B cell (primary cell): Measurements from ENCODE around the gene LARGE1. TPM values are rescaled to one million over a fixed set of nuclear protein-coding genes. Genes with fewer than 3 reads are reported as not detected.

Experiments
- ATAC-seq: fragments of 200-7000 bp; cut with Tn5 transposase; one replicate; pipeline ENCODE4 v1.10.0; 2021; ENCODE audit warnings: low read depth, mild to moderate bottlenecking, moderate number of reproducible peaks, moderate library complexity
- CTCF ChIA-PET: fragments of 350-600 bp; sonication (Branson Sonifier 250); formaldehyde crosslinking; loops from one replicate; lab custom pipeline; 2021; ENCODE audit warnings: antibody characterized with exemption, inconsistent platforms; lab: Charles Lee
- POLR2A ChIA-PET: fragments of 350-600 bp; sonication (Branson Sonifier 250); formaldehyde crosslinking; loops from one replicate; lab custom pipeline; 2021; ENCODE audit warnings: antibody characterized with exemption; lab: Charles Lee
- DNase-seq: peaks from one replicate; pipeline ENCODE4 v3.0.0; 2013
- H2AFZ ChIP-seq: 2 replicates; pipeline ENCODE4 v1.6.1; 2012; ENCODE audit warnings: mild to moderate bottlenecking, low read depth, low read length; ENCODE audit not compliant: insufficient read depth, poor library complexity, severe bottlenecking
- H3K27ac ChIP-seq, 2 donors: 1 replicate in 1 of 2; 2 replicates in 1 of 2; pipeline ENCODE4 v1.5.1; 2012 to 2013; ENCODE audit warnings: low read length in 2 of 2, mild to moderate bottlenecking in 2 of 2, moderate library complexity in 1 of 2
- H3K27me3 ChIP-seq, 4 experiments: fragments of 200-600 bp in 1 of 4; sonication (generic) in 1 of 4; replicated peaks in 1 of 4; 1 replicate in 2 of 4; 2 replicates in 2 of 4; pipeline versions ENCODE4 v1.6.1 to v1.7.0; 2013 to 2016; ENCODE audit warnings: low read length in 3 of 4, mild to moderate bottlenecking in 2 of 4, mixed read lengths in 1 of 4, moderate library complexity in 1 of 4; ENCODE audit not compliant: insufficient read depth in 4 of 4, control insufficient read depth in 3 of 4; ENCODE audit errors: control extremely low read depth in 1 of 4
- H3K36me3 ChIP-seq, 2 experiments: replicated peaks in 1 of 2; 1 replicate in 1 of 2; 2 replicates in 1 of 2; pipeline versions ENCODE4 v1.6.1 to v1.7.1; 2013; ENCODE audit warnings: low read length in 1 of 2; ENCODE audit not compliant: insufficient read depth in 2 of 2, control insufficient read depth in 1 of 2; ENCODE audit errors: control extremely low read depth in 1 of 2, extremely low read depth in 1 of 2
- H3K4me1 ChIP-seq, 2 donors: fragments of 200-600 bp in 1 of 2; sonication (generic) in 1 of 2; 1 replicate in 1 of 2; 2 replicates in 1 of 2; pipeline versions ENCODE4 v1.5.1 to v1.6.1; 2013 to 2017; ENCODE audit warnings: low read length in 2 of 2; ENCODE audit not compliant: control insufficient read depth in 2 of 2, insufficient read depth in 2 of 2
- H3K4me2 ChIP-seq: replicated peaks from 2 replicates; pipeline ENCODE3; 2012; ENCODE audit warnings: mild to moderate bottlenecking, low read depth, low read length; ENCODE audit not compliant: poor library complexity, severe bottlenecking
- H3K4me3 ChIP-seq, 5 experiments: fragments of 200-600 bp in 1 of 5; sonication (generic) in 1 of 5; 1 replicate in 3 of 5; 2 replicates in 2 of 5; pipeline versions ENCODE4 v1.5.1 to v1.7.0; 2011 to 2016; ENCODE audit warnings: low read length in 4 of 5, mild to moderate bottlenecking in 4 of 5, low read depth in 2 of 5, control low read depth in 1 of 5, moderate library complexity in 1 of 5; ENCODE audit not compliant: insufficient read depth in 1 of 5; ENCODE audit errors: control extremely low read depth in 1 of 5, extremely low read depth in 1 of 5
- H3K79me2 ChIP-seq: fragments of 200-600 bp; sonication (generic); one replicate; pipeline ENCODE4 v1.6.0; 2016; ENCODE audit warnings: low read length; ENCODE audit not compliant: control insufficient read depth, insufficient read depth
- H3K9ac ChIP-seq: fragments of 200-600 bp; sonication (generic); 2 replicates; pipeline ENCODE4 v1.6.1; 2017; ENCODE audit warnings: mild to moderate bottlenecking, low read length, moderate library complexity
- H3K9me3 ChIP-seq, 3 donors: one replicate each; pipeline versions ENCODE4 v1.6.1 to v1.7.1; 2013; ENCODE audit warnings: low read length in 2 of 3; ENCODE audit not compliant: control insufficient read depth in 2 of 3, insufficient read depth in 1 of 3; ENCODE audit errors: control extremely low read depth in 1 of 3
- H4K20me1 ChIP-seq: 2 replicates; pipeline ENCODE4 v1.6.0; 2012; ENCODE audit warnings: mild to moderate bottlenecking, low read length; ENCODE audit not compliant: insufficient read depth, control insufficient read depth, poor library complexity, severe bottlenecking
- H3K27ac Mint-ChIP-seq: one replicate; pipeline ENCODE4 v1.8.0; 2021; ENCODE audit warnings: mixed read lengths
- H3K27me3 Mint-ChIP-seq: one replicate; pipeline ENCODE4 v1.8.0; 2021; ENCODE audit warnings: mixed read lengths
- H3K4me1 Mint-ChIP-seq: one replicate; pipeline ENCODE4 v1.8.0; 2021; ENCODE audit warnings: mixed read lengths
- H3K4me3 Mint-ChIP-seq: one replicate; pipeline ENCODE4 v1.8.0; 2021; ENCODE audit warnings: mixed read lengths
- H3K9me3 Mint-ChIP-seq: one replicate; pipeline ENCODE4 v1.8.0; 2022; ENCODE audit warnings: mixed read lengths; ENCODE audit not compliant: insufficient read depth
- EZH2 ChIP-seq: IDR thresholded peaks from 2 replicates; pipeline ENCODE4 v1.6.1; 2012; ENCODE audit warnings: borderline replicate concordance, low read depth, mild to moderate bottlenecking, moderate library complexity, low read length; ENCODE audit not compliant: insufficient read depth, poor library complexity, severe bottlenecking
- WGBS: methylation state at CpG from one replicate; pipeline ENCODE4 v1.1.5; 2013; ENCODE audit warnings: missing lambda C conversion rate; ENCODE audit not compliant: insufficient coverage; 5-methylcytosine and 5-hydroxymethylcytosine counted together
- intact Hi-C: fragments of 100-400 bp; cut with micrococcal nuclease; formaldehyde crosslinking; loops from one replicate; pipeline ENCODE4 v1.10.0; 2022
- polyA plus RNA-seq: library from polyadenylated mRNA; depleted of rRNA; stranded (reverse); fragments of >200 nt; gene quantifications from 2 replicates; pipeline ENCODE4 v1.2.3, GENCODE V29; 2012
- total RNA-seq, 2 donors: library from RNA; stranded (reverse); fragments of 120-200 nt in 1 of 2; gene quantifications; 1 replicate in 1 of 2; 2 replicates in 1 of 2; pipeline versions ENCODE4 v1.2.3 to v1.2.4, GENCODE V29; 2013 to 2022
- TF ChIP-seq, protein P1 (sequence below): fragments of 200-600 bp; IDR thresholded peaks from one replicate; pipeline ENCODE4 v1.8.0; 2022; ENCODE audit warnings: antibody characterized with exemption, mild to moderate bottlenecking

Gene LARGE1
- total and polyA plus RNA-seq, 2 donors (not counting 1 experiment from before 2014, with no cell fraction given), result 20.7 to 82.0 TPM

DNA sequence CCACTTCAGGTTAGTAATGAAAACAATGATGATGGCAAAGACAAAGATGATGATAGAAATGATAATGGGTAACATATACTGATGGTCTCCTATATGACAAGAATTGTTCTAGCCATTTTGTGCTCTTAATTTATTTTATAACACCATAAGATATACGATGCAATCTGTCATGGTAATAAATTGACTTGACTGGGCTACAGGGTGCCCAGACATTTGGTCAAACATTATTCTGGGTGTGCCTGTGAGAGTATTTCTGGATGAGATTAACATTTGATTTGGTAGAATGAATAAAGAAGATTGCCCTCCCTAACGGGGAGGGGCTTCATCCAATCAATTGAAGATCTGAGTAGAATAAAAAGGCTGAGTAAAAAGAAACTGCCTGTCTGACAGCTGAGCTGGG is 237.3 kb downstream of the LARGE1 start:
- Mint-ChIP-seq H3K27me3 (no peaks in the 10 kb centered on the region), H3K9me3 (no peaks in the 10 kb centered on the region), H3K4me1 (peaks cover 4% of the 10 kb centered on the region), H3K4me3 (no peak overlapping the region), H3K27ac (no peak overlapping the region)
- Histone ChIP-seq H3K79me2 (peaks cover 8% of the 10 kb centered on the region), H3K27me3 (no peaks in the 10 kb centered on the region), H2AFZ (no peak overlapping the region), H3K9ac (no peak overlapping the region), H3K4me1 (no peaks in the 10 kb centered on the region), H3K9me3 (peaks cover 0 to 3% (median 0%) of the 10 kb centered on the region in 3 donors), H3K27ac (no peak overlapping the region), H4K20me1 (peaks cover 51% of the 10 kb centered on the region), H3K36me3 (peaks cover 0 to 3% of the 10 kb centered on the region in 2 experiments), H3K4me3 (no peak overlapping the region), H3K4me2 (no peak overlapping the region)
- TF ChIP-seq, protein P1, sequence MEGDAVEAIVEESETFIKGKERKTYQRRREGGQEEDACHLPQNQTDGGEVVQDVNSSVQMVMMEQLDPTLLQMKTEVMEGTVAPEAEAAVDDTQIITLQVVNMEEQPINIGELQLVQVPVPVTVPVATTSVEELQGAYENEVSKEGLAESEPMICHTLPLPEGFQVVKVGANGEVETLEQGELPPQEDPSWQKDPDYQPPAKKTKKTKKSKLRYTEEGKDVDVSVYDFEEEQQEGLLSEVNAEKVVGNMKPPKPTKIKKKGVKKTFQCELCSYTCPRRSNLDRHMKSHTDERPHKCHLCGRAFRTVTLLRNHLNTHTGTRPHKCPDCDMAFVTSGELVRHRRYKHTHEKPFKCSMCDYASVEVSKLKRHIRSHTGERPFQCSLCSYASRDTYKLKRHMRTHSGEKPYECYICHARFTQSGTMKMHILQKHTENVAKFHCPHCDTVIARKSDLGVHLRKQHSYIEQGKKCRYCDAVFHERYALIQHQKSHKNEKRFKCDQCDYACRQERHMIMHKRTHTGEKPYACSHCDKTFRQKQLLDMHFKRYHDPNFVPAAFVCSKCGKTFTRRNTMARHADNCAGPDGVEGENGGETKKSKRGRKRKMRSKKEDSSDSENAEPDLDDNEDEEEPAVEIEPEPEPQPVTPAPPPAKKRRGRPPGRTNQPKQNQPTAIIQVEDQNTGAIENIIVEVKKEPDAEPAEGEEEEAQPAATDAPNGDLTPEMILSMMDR, result no peak
- TF ChIP-seq EZH2, result no peak
- no peak for ATAC-seq
- intact Hi-C loops, result no loop called here
- 67% methylated on average over 1 of the region's 2 CpGs for WGBS
- no peak for DNase-seq
- CTCF ChIA-PET, result no interaction called here
- POLR2A ChIA-PET, result no interaction called here

- no peaks in the 10 kb centered on the region for H3K27me3 Mint-ChIP-seq
- H3K27ac Mint-ChIP-seq, result no peak overlapping the region
- intact Hi-C loops, result no loop called here
- CTCF ChIA-PET, result no interaction called here
- Histone ChIP-seq H3K9me3 (peaks cover 0 to 3% (median 0%) of the 10 kb centered on the region in 3 donors), H2AFZ (no peak overlapping the region), H3K27me3 (no peaks in the 10 kb centered on the region), H3K79me2 (peaks cover 4% of the 10 kb centered on the region), H4K20me1 (peaks cover 46% of the 10 kb centered on the region), H3K9ac (no peak overlapping the region), H3K4me2 (no peak overlapping the region), H3K36me3 (no peaks in the 10 kb centered on the region), H3K4me1 (no peaks in the 10 kb centered on the region), H3K4me3 (no peak overlapping the region), H3K27ac (no peak overlapping the region)
- no peak overlapping the region for H3K4me3 Mint-ChIP-seq
- DNase-seq, result no peak
- no CpG with 5 or more reads among the region's 3 CpGs for WGBS
- no peak for ATAC-seq
- POLR2A ChIA-PET, result no interaction called here
- peaks cover 4% of the 10 kb centered on the region for H3K4me1 Mint-ChIP-seq
- TF ChIP-seq, protein P1, result no peak
- TF ChIP-seq EZH2, result no peak
- no peaks in the 10 kb centered on the region for H3K9me3 Mint-ChIP-seq
Measured at GRCh38 chr22:33680632-33681031, 239.6 kb downstream of the LARGE1 start.
